Right hindlimb (tissue), 1 donor: ENCODE measurements around the gene RPS6KB2.

Source experiments
- DNase-seq: peaks from one replicate; pipeline ENCODE4 v3.0.0-alpha.2; 2018

Gene RPS6KB2

DNA sequence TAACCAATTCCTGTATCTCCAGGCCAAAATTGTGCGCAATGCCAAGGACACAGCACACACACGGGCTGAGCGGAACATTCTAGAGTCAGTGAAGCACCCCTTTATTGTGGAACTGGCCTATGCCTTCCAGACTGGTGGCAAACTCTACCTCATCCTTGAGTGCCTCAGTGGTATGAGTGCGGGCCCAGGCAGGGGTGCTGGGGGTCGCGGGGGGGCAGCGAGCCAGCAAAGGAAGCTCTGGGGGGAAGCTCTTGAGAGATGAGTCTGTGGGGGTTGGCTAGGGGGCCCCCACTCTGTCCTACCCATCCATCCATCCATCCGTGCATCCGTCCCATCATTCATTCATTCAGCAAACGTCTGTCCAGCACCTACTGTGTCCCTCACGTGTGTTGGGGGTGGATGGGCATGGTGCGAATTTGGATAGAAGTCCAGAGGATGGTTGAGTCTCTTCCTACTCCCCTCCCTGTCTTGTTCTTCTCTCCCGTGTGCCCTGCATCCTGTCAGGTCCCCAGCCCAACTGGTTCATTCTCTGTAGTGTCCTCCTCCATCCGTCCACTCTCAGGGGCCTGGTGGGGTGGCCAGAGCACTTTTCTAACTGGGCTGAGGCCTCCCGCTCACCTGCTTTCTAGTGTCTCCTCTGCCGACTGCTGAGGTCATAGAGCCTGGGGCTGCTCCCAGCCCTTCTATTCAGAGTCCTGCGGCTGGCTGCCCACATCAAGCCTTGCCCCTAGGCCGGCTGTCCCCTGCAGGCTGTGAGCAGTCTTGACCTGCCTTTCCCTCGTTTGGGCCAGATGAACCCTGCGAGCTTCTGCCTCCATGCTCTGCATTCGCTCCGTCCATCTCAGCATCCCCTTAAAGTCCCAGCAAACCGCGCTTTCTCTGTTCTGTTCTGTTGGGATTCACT lies 3.3 kb downstream of the RPS6KB2 start:
- DNase-seq = no peak

DNA sequence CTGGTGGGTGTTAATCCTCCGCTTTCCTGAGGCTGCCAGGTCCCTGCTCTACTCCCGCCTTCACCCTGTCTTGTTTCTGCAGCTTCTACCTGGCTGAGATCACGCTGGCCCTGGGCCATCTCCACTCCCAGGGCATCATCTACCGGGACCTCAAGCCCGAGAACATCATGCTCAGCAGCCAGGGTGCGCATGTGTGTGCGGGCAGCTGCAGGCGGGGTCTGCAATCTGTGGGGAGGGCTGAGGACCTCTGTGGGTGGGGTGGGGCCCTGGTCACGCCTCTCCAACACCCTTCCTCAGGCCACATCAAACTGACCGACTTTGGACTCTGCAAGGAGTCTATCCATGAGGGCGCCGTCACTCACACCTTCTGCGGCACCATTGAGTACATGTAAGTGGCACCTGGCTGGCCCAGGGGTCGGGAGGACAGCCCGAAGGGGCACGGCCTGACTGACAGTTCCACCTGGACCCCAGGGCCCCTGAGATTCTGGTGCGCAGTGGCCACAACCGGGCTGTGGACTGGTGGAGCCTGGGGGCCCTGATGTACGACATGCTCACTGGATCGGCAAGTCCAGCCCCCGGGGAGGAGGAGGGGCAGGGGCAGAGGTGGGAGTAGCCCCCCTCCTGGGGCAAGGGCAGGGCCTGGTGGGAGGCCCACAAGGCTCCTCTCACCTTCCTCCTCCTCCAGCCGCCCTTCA lies 4.5 kb downstream of the RPS6KB2 start:
- DNase-seq = no peak

DNA sequence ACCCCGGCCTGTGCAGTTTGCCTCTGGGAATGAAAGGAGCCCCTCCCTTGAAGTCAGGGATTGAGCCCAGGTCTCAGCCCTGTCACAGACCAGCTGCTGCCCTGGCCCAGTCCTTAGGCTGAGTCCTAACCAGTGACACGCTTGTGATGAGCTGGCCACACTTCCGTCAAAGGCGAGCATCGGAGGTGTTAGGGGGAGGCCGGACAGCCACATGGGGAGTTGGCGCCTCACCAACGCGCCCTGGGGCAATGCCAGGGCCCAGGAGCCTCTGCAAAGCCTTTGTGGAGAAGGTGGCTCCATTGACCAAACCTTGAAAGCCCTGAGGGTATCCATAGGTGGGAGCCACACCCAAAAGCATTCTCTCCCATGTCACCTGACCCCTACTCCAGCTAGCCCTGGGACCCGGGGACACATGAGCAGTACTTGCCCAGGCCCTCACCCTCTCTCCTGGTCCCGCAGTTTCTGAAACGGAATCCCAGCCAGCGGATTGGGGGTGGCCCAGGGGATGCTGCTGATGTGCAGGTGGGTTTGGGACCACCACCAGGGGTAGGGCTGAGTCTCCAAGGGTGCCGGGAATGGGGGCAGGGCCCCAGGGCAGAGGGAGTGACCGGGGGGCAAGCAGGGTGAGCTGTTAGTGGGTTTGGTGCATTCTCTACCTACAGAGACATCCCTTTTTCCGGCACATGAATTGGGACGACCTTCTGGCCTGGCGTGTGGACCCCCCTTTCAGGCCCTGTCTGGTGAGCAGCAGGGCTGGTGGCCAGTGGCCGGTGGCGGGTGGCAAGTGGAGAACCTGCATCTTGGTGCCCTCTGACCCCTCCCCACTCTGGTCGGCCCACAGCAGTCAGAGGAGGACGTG lies 5.5 kb downstream of the RPS6KB2 start:
- no peak for DNase-seq

DNA sequence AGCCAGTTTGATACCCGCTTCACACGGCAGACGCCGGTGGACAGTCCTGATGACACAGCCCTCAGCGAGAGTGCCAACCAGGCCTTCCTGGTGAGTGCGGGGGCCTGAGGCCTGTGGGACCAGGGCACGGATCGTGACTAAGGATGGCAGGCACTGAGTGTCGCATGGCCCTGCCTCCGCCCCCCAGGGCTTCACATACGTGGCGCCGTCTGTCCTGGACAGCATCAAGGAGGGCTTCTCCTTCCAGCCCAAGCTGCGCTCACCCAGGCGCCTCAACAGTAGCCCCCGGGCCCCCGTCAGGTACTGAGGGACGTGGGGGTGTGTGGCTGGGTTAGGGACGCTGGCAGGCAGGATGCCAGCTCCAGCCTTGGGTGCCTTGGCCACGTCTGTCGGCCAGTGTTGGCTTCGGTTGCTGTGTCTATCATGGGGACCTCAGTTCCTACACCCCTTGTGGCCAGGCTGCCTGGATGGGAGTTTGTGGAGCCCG lies 6.1 kb downstream of the RPS6KB2 start:
- no peak for DNase-seq

DNA sequence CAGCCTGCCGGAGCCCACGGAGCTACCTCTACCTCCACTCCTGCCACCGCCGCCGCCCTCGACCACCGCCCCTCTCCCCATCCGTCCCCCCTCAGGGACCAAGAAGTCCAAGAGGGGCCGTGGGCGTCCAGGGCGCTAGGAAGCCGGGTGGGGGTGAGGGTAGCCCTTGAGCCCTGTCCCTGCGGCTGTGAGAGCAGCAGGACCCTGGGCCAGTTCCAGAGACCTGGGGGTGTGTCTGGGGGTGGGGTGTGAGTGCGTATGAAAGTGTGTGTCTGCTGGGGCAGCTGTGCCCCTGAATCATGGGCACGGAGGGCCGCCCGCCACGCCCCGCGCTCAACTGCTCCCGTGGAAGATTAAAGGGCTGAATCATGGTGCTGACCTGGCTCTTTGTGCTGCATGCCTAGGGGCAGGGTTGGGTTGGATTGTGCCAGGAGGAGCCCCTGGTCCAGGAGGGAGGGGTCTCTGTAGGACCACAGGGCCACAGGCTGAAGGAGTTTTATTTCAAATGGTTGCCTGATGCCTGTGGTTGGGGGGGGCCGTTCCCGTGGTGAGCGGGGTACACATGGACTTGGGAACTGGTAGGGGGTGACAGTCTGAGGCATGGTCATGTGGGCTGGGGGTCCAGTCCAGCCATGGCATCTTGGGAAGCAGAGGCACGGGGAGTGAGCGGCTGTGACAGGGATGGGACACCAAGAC lies 6.9 kb downstream of the RPS6KB2 start:
- DNase-seq = no peak

DNA sequence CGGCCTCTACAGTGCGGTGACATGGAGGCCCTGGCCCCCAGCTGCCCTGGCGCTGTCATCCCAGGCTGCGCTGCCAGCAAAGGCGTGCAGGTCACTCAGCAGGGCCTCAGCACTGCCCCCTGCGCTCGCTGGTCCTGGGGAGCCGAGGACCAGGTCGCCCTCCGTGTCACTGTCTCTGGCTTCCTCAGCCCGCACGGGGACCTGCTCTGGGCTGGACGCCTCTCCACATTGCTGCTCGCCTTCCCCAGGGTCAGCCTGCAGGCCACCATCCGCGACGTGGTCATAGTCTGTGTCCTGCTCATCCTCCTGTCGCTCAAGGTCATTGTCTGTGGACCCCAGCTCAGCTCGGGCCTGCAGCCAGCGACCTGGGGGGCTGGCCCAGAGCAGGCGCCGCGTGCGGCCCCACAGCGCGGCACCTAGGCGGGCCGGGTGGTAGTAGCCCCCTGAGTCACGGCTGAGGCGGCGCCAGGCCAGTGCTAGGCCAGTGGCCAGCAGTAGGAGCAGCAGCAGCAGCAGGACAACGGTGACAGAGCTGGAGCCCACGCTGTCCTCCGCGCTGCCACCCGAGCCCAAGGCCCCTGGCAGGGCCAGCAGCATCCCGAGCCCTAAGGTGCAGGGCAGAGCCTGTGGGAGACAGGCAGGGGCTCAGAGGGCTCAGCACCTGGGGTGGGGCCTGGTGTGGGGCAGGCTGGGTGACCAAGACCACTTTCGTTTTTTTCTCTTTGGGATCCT lies 7.6 kb downstream of the RPS6KB2 start:
- DNase-seq = peak; percentile 21

DNA sequence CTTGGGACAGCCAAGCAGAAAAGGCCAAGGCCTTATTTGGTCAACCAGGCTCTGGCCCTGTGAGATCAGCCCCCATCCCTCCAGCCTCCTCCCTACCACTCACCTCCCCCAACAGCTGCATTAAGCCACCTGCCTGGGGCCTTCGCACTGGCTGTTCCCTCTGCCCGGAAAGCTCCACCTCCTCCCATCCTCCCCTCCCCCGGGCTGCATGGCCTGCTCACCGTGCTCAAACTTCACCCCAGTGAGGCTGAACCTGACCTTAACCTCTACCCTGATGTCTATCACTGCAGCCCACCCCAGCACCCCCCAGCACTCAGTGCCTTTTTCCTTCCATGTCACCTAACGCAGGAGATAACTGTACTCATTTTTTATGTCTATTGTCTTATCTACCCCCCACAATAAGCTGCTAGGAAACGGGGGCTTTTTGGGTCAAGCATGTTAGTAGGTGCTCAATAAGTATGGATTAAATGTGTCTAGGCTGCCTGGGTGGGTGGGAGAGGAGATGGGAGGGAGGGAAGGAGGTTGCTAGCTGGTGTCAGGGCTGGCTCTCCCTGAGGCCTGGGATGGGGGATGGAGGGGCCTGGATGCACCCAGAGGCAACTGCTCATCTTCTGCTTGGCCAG lies 8.3 kb downstream of the RPS6KB2 start:
- peak; percentile 42 for DNase-seq

DNA sequence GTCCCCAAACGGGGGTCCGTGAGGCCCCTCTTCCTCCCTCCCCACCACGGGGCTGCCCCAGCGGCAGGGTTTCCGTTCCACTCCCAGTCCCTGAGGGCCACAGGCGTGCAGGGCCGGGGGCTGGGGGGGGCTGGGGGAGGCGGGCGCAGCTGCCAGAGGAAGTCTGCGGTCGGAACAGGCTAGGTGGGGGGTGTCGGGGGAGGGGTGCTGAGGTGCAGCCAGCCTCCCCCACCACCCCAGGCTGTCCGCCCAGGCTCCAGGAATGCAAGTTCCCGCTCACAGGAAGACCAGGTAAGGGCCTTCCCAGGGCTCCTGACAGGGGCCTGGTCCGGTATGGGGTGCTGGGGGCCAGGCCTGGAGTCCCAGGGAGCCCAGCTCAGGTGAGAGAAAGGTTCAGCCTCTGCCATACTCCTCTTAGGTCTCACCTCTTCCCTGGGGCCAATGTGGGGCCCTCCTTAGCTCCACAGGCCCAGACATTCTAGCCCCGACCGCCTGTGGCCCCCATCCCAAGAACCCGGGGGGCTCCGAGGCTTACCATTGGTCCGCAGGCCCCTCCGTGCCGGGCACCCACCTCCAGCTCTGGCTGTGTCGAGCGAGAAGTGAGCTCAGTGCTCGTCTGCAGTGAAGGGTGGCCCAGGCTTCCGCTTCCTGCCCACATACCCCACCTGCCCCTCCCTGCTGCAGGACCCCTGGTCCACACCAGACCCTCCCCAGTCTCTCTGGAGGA lies 9.0 kb downstream of the RPS6KB2 start, which contains the start of gene PTPRCAP:
PTPRCAP (minus strand) TSS at position 601 of the 727 bp plus-strand sequence; CDS start at position 538, 63 bp downstream.
- peak; percentile 56 for DNase-seq

DNA sequence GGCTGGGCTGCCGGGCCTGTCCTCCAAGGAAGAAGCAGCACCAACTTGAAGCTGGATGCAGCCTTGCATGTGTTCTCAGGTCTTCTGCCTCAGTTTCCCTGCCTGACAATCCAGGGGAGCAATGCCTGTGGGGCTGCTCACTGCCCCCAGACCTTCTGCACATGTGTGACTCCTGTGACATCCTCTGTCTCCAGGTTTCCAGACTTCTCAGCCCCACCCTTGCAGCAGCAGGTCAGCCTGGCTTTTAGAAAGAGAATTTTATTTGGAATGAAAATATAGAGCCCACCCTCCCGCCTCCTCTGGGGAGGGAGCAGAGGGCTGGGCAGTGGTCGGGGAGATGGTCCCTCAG lies 9.5 kb downstream of the RPS6KB2 start:
- peak; percentile 16 for DNase-seq

DNA sequence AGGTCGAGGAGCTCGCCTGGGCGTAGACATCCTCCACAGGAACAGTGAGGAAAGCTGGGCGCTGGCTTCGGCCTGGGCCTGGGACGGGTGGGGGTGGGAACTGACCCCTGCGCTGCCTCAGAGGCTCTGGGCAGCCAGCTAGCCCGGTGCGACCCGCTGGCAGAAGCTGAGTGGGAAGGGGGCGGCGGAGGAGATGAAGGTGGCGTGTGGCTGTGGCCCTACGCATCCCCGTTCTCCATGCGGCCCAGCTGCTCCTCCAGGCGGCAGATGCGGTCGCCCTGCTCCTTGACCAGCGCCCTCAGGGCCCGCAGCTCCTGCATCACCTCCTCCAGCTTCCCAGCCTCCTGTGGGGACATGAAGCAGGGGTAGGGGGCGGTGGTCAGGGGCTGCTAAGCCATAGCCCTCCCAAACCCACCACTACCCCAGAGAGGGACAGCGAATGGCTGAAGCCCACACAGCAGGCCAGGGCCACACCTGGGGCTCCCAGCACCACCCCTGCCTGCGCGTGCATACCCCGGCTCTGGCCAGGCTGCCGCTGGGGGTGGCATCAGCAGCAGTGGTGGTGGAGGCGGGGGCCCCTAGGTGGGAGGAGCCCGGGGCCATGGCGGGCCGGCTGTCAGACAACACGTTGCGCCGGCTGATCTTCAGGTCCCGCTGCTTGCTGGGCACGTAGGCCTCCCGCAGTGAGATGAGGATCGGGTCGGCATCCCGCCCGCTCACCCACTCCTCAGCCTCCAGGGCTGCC lies 10.0 kb downstream of the RPS6KB2 start:
- DNase-seq = peak; percentile 24

DNA sequence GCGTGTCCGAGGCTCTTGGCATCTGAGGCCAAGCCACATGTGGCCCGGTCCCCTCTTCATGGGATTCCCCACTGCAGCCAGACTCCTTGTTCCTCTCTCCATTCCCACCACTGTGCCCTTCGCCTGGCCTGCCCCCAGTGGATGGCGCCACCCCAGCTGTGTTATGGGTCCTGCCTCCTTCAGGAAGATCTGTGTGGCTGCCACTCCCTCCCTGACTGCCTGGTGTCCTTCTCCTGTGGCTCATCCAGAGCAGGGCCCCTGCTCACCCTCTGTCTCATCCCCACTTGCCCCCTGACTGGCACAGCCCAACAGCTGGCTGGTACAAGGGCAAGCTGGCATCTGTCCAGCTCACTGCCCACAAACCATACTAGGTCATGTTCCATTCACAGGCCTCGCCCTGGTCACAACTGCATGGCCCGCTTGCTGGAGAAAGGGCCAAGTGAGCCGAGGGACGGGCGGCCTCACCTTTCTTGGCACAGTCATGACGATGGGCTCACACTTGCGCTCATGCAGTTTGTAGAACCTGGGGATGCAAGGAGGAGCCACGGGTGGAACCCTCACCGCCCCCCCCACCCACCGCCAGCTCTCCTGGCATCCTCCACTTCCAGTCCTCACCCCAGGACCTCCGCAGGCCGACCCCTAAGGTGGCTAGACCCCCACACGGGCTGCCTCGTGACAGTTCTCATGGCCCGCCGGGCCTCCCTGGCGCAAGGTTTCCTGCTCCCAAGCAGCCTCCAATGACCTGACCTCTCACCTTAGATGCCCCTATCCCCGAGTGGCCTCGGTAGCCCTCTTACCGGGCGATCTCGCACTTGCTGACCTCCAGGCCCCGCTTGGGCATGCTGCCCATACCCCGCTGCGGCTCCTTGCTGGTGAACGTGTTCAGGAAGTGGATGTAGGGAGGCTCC lies 11.3 kb downstream of the RPS6KB2 start:
- peak; percentile 43 for DNase-seq

DNA sequence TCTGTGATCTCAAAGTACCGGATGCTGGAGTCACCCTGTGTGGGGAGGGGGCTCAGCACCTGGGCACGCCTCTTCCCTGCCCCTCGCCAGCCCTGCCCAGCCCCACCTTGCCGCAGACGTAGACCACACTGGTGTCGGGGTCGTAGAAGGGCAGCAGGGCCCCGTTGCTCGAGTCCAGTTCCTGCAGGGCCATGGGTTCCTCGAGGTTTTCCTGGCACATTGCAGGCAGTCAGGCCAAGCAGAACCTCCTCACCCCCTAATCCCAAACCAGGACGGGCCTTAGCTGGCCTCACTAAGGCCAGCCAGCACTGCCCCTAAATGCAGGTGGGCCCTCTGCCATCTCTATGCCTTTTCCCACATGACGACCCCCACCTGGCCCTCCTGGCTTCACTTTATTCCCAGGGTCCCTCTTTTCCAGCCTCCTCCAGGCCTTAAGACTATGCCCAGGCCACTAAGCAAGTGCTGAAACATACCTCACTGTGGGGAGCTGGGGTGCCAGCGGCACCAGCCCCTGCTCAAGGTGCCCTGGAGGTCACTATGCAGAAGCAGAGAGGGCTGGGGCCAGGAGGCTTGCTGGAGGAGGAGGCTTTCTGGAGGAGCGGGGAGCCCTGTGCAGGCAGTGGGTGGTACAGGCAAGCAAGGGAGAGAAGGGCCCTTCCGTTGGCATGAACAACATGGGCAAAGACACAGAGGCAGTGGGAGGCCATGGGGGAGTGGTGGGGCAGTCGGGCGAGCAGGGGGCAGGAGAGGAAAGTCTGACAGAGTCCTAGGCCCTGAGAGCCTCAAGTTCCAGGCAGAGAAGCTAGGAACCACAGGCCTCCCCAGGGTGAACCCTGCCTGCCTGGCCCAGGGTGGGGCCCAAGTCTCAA lies 12.2 kb downstream of the RPS6KB2 start:
- DNase-seq = peak; percentile 30

DNA sequence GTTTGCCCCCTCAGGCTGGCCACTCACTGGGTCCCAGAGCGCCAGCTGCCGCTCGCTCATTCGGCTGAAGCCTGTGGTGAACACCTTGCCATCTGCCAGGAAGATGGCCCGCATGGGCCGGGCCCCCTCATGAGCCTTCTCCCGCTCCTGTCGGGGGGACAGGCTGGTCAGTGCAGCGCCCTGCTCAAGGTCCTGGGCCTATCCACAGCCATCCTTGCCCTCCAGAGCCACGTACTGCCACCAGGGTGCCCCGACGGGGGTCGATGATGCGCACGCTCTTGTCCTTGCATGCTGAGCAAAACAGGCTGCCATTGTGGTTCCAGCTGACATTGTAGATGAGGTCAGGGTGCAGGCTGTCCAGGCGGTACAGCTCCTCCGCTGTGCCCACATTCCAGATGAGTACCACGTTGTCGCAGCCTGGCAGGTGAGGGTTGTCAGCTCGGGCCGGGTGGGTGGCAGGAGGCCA lies 12.8 kb downstream of the RPS6KB2 start:
- DNase-seq = no peak

DNA sequence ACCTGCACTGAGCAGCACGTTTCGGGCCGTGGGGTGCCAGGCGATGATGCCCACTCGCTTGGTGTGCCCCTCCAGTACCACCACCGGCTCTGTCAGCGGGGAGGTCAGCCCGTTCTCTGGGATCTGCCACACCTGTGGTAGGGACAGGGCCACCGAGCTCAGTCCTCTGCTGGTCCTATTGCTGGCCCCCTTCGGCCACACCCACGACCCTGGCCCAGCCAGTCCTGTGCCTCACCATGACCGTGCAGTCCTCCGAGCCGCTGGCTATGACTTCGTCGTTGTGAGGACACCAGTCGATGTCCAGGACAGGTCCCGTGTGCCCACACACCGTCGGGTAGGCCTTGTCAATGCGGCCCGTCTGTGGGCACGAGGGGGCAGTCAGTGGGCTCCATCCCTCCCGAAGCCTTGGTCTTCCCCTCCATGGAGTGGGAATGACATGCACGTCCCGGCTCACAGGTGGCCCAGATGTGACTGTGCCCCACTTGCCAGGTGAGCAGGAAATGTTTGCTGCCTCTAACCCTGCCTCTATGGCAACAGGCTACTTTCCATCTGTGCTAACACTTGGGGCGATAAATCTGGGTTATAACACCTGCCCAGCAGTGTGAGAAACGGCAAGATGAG lies 13.5 kb downstream of the RPS6KB2 start:
- DNase-seq = peak; percentile 26

DNA sequence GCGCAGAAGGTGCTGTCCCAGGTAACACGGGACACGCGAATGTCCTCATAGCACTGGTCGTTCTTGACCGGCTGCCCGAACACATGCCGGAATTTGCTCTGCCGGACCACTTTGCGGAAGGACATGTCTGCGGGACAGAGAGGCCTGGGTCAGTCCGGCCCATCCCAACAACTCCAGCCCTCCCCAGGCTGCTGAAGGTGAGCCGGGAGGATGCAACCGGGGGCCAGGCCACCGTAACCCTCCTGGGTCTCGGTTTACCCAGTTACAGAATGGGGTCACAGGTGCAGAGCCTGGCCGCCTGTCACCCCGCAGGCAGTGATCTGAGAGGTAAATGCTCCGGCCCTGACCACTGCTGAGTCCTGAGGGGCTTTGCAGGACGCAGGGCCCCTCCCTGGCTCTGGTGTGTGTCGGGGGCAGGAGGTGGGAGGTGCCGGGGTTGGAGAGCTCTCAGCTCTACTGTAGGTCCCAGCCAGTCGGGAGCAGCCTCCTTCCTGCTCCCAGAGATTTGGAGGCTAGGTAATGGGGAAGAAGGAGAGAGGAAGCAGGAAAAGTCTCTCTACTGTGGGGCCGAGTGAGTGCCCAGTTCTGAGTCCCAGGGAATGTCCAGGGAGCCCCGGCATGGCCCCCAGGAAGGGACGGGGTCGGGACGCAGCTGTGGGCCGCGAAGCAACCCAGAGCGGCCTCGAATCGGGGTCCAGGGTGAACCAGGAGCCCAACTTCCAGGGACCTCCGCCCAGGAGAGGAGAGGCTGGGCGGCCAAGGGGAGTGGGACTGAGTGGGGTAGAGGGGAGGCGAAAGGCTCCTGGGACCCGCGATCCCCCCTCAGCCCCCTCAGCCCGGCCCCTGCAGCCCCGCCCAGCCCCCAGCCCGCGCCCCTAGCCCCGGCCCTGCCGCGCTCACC lies 14.5 kb downstream of the RPS6KB2 start:
- peak; percentile 26 for DNase-seq

DNA sequence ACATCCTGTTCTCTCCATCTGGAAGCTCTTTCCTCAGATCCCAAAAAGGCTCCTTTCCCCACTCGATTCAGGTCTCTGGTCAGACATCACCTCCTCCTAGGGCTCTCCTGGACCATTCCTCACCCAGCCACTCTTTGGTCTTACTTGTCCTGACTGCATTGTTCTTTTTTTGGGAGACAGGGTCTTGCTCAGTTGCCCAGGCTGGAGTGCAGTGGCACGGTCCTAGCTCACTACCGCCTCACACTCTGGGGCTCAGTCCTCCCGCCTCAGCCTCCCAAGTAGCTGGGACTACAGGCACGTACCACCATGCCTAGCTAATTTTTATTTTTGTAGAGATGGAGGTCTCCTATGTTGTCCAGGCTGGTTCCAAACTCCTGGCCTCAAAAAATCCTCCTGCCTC lies 17.2 kb downstream of the RPS6KB2 start:
- DNase-seq = no peak
